ENCODE results near the gene TOMM34. TPM values are rescaled to one million over a fixed set of nuclear protein-coding genes. Genes with fewer than 3 reads are reported as not detected.
A peak's percentile ranks its signal among the peaks of the same experiment; 100 is the strongest.

The TOMM34 gene
- total RNA-seq, 2 donors from 2014 or later, result 40.1 to 44.8 TPM

- H3K4me3 Mint-ChIP-seq, result no peak overlapping the region
These were observed 4.9 kb downstream of the TOMM34 start for GRCh38 chr20:44955270-44955669.

DNA sequence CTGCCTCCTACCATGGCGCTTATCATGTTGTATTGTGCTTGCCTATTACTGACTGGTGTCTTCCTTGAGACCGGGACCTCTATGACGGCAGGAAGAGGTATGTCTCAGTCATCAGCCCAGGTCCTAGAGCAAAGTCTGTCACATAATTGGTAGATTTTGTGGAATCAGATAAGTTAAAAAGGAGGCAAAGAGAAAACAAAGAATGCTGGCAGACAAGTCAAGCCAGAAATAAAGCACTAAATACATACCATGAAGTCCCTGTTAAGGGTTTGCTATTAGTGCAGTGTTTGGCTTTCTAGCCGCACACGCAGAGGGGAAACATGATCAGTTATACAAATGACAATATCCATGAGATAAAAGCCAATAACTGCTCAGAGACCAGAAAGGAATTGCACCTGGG is 6.0 kb downstream of the TOMM34 start:
- no peaks in the 10 kb centered on the region for H3K9me3 Mint-ChIP-seq
- no peak for ATAC-seq (replicated peaks)
- H3K4me3 Mint-ChIP-seq, result no peak overlapping the region
- no peak overlapping the region for H3K27ac Mint-ChIP-seq
- H3K36me3 Mint-ChIP-seq (ENCODE audit: low read depth), result peaks cover 100% of the 10 kb centered on the region
- H3K4me1 Mint-ChIP-seq, result peaks cover 46% of the 10 kb centered on the region
- H3K27me3 Mint-ChIP-seq, result no peaks in the 10 kb centered on the region

More at GRCh38 chr20:44955270-44955669, 4.9 kb downstream of the TOMM34 start:
- no peak for ATAC-seq (replicated peaks)
- H3K27ac Mint-ChIP-seq, result no peak overlapping the region
- H3K9me3 Mint-ChIP-seq, result no peaks in the 10 kb centered on the region
- peaks cover 98% of the 10 kb centered on the region for H3K36me3 Mint-ChIP-seq (ENCODE audit: low read depth)
- peaks cover 45% of the 10 kb centered on the region for H3K4me1 Mint-ChIP-seq
- H3K27me3 Mint-ChIP-seq, result no peaks in the 10 kb centered on the region

DNA sequence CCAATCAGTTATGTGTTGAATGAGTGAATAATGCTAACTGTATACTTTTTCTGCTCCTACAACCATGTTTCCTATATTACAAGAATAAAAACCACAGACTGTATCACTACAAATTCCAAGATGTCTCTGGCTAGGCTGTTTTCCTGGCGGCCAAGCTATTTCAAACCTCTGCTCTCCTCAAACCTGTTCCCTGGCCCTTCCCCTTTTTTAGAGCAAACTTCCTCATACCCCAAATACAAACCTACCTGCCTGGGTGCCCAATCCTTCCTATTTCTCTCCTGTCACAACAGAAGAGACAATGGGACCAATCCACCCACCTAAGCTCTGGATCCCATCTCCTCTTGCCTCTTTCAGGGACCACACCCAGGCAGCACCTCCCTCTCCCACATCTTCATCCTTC is 7.5 kb downstream of the TOMM34 start:
- H3K9me3 Mint-ChIP-seq, result no peaks in the 10 kb centered on the region

DNA sequence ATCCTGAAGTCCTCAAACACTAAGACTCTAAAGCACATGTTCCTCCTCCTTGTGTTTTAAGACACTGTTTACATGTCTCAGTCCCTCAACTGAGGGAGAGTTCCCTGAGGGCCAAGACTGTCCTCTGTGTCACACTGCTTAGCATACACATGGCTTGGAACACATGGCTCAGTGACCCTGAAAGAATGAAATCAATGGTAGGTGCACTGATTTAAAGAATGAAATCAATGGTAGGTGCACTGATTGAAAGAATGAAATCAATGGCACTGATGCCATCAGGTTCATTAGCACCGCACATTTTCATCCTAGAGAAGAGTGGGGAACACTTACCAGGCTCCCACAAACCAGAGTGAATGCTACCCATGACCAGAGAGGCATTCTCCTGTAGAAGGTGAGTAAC is 9.8 kb downstream of the TOMM34 start:
- Mint-ChIP-seq H3K9me3 (no peaks in the 10 kb centered on the region), H3K36me3 (ENCODE audit: low read depth) (peaks cover 100% of the 10 kb centered on the region), H3K27ac (peak overlapping the region; percentile 16), H3K4me1 (peaks cover 30% of the 10 kb centered on the region), H3K4me3 (no peak overlapping the region), H3K27me3 (no peaks in the 10 kb centered on the region)
- no peak for ATAC-seq (replicated peaks)

More for the DNA sequence above, 7.5 kb downstream of the TOMM34 start:
- H3K4me3 Mint-ChIP-seq, result no peak overlapping the region
- H3K36me3 Mint-ChIP-seq (ENCODE audit: low read depth), result peaks cover 100% of the 10 kb centered on the region
- no peak for ATAC-seq (replicated peaks)
- H3K4me1 Mint-ChIP-seq, result peaks cover 32% of the 10 kb centered on the region
- no peaks in the 10 kb centered on the region for H3K27me3 Mint-ChIP-seq
- H3K27ac Mint-ChIP-seq, result peak overlapping the region; percentile 60

GRCh38 chr20:44948513-44948912 is 11.7 kb downstream of the TOMM34 start:
- Mint-ChIP-seq H3K4me1 (peaks cover 23% of the 10 kb centered on the region), H3K4me3 (no peak overlapping the region), H3K27me3 (no peaks in the 10 kb centered on the region), H3K36me3 (ENCODE audit: low read depth) (peaks cover 100% of the 10 kb centered on the region), H3K9me3 (no peaks in the 10 kb centered on the region), H3K27ac (no peak overlapping the region)
- no peak for ATAC-seq (replicated peaks)

DNA sequence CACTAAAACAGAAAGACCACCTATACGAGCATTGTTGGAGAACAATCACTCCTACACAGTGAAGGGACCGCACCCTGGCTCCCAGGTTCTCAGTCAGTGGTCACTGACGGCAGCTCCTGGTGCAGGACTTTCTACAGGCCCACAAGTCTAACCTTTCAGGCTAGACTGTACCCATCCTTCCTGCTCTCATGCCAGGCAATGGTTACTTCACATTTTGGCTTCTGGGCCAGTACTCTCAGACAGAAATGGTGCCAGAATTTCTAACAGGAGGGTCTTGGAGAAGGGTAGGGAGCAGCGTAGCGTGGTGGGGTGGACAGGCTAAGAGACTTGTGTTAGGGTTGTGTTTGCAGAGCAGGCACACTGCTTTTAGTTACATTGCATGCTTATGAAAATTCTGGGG is 12.1 kb downstream of the TOMM34 start:
- Mint-ChIP-seq H3K4me1 (peaks cover 19% of the 10 kb centered on the region), H3K27ac (no peak overlapping the region), H3K9me3 (no peaks in the 10 kb centered on the region), H3K36me3 (ENCODE audit: low read depth) (peaks cover 100% of the 10 kb centered on the region), H3K4me3 (no peak overlapping the region), H3K27me3 (no peaks in the 10 kb centered on the region)
- ATAC-seq (replicated peaks), result no peak

DNA sequence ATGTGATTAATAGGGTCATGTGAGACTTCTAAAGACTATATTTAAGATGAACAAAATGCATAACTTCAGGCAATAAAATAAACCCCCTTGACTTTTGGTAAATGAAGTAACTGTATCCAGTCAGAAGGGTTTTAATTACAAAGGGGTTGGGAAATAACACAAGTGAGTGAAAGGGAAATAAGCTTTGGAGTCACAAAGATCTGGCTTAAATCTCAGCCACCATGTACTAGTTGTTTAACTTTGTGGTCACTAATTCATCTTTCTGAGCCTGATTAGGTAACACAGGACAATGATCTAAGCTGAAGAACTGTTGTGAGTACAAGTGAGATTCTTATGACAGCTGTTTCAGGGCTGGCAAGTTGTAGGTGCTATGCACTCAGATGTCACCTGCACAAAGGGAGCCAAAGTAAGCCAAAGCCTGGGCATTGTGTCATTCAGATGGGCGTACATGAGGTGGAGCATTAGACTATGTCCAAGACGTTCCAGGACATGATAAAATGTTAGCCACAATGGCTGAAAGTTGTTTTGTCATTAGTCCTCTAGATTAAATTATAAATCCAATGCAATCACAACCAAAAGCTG is 13.8 kb downstream of the TOMM34 start:
- H3K27me3 Mint-ChIP-seq, result no peaks in the 10 kb centered on the region
- H3K27ac Mint-ChIP-seq, result peak overlapping the region; percentile 45
- no peak for ATAC-seq (replicated peaks)
- no peaks in the 10 kb centered on the region for H3K9me3 Mint-ChIP-seq
- H3K36me3 Mint-ChIP-seq (ENCODE audit: low read depth), result peaks cover 100% of the 10 kb centered on the region
- H3K4me1 Mint-ChIP-seq, result peaks cover 11% of the 10 kb centered on the region
- H3K4me3 Mint-ChIP-seq, result no peak overlapping the region

GRCh38 chr20:44945261-44945660 is 14.9 kb downstream of the TOMM34 start:
- Mint-ChIP-seq H3K4me3 (no peak overlapping the region), H3K27ac (no peak overlapping the region), H3K9me3 (no peaks in the 10 kb centered on the region), H3K27me3 (no peaks in the 10 kb centered on the region), H3K36me3 (ENCODE audit: low read depth) (peaks cover 100% of the 10 kb centered on the region), H3K4me1 (peaks cover 10% of the 10 kb centered on the region)
- ATAC-seq (replicated peaks), result no peak

- H3K27ac Mint-ChIP-seq, result no peak overlapping the region
- H3K4me3 Mint-ChIP-seq, result no peak overlapping the region
- peaks cover 95% of the 10 kb centered on the region for H3K36me3 Mint-ChIP-seq (ENCODE audit: low read depth)
These were observed 16.4 kb downstream of the TOMM34 start for GRCh38 chr20:44943828-44944227.

GRCh38 chr20:44942264-44942973 is 17.8 kb downstream of the TOMM34 start:
- H3K4me1 Mint-ChIP-seq, result peaks cover 4% of the 10 kb centered on the region
- no peaks in the 10 kb centered on the region for H3K27me3 Mint-ChIP-seq
- peaks cover 95% of the 10 kb centered on the region for H3K36me3 Mint-ChIP-seq (ENCODE audit: low read depth)
- no peak overlapping the region for H3K27ac Mint-ChIP-seq
- no peaks in the 10 kb centered on the region for H3K9me3 Mint-ChIP-seq
- ATAC-seq (replicated peaks), result no peak
- H3K4me3 Mint-ChIP-seq, result no peak overlapping the region

More at GRCh38 chr20:44943828-44944227, 16.4 kb downstream of the TOMM34 start:
- Mint-ChIP-seq H3K27me3 (no peaks in the 10 kb centered on the region), H3K4me1 (peaks cover 4% of the 10 kb centered on the region), H3K9me3 (no peaks in the 10 kb centered on the region)
- ATAC-seq (replicated peaks), result no peak

GRCh38 chr20:44941120-44941691 is 19.0 kb downstream of the TOMM34 start:
- Mint-ChIP-seq H3K4me3 (no peak overlapping the region), H3K4me1 (no peaks in the 10 kb centered on the region), H3K27ac (no peak overlapping the region), H3K36me3 (ENCODE audit: low read depth) (peaks cover 94% of the 10 kb centered on the region), H3K27me3 (no peaks in the 10 kb centered on the region), H3K9me3 (no peaks in the 10 kb centered on the region)
- ATAC-seq (replicated peaks), result no peak

DNA sequence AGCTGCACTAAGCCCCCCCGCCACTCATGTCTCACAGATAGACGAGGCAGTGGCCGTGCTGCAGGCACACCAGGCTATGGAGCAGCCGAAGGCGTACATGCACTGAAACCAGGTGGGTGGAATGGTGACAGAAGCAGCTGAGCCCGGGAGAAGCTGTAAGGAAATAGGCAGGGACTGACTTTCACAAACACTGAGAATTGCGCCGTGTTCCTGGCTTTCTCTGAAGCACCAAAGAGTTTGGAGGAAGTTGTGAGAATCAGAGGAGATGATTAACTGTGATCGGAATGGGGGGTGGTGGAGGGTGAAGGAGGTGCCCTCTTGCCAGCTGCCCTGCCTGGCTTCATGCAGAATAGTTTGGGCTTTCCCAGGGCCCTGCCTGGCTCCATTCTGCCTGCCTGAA is 21.6 kb downstream of the TOMM34 start:
- Mint-ChIP-seq H3K9me3 (no peaks in the 10 kb centered on the region), H3K36me3 (ENCODE audit: low read depth) (peaks cover 94% of the 10 kb centered on the region), H3K27ac (no peak overlapping the region), H3K4me1 (no peaks in the 10 kb centered on the region), H3K27me3 (no peaks in the 10 kb centered on the region), H3K4me3 (no peak overlapping the region)
- ATAC-seq (replicated peaks), result no peak

GRCh38 chr20:44936510-44936909 is 23.7 kb downstream of the TOMM34 start:
- no peaks in the 10 kb centered on the region for H3K9me3 Mint-ChIP-seq
- ATAC-seq (replicated peaks), result no peak
- no peak overlapping the region for H3K4me3 Mint-ChIP-seq
- H3K36me3 Mint-ChIP-seq (ENCODE audit: low read depth), result peaks cover 89% of the 10 kb centered on the region
- H3K4me1 Mint-ChIP-seq, result no peaks in the 10 kb centered on the region
- H3K27ac Mint-ChIP-seq, result no peak overlapping the region
- no peaks in the 10 kb centered on the region for H3K27me3 Mint-ChIP-seq

DNA sequence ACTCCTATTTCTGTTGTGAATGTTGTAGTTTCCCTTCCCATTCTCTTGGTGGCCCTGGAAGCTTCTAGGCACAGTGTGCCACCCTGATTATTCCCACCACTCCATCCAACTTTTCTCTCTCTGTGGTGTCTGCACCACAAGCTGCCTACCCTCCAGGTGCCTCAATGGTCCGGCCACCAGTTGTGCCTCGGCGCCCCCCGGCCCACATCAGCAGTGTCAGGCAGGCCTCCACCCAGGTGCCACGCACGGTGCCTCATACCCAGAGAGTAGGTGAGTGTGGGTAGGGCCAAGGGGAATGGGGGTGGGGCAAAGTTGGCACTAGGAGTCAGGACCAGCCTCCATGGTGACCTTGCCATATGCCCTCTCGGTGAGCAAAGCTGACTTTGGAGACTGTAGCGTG is 27.3 kb downstream of the TOMM34 start:
- ATAC-seq (replicated peaks), result no peak
- Mint-ChIP-seq H3K9me3 (no peaks in the 10 kb centered on the region), H3K4me3 (no peak overlapping the region), H3K4me1 (no peaks in the 10 kb centered on the region), H3K27me3 (no peaks in the 10 kb centered on the region), H3K27ac (no peak overlapping the region), H3K36me3 (ENCODE audit: low read depth) (peaks cover 75% of the 10 kb centered on the region)

DNA sequence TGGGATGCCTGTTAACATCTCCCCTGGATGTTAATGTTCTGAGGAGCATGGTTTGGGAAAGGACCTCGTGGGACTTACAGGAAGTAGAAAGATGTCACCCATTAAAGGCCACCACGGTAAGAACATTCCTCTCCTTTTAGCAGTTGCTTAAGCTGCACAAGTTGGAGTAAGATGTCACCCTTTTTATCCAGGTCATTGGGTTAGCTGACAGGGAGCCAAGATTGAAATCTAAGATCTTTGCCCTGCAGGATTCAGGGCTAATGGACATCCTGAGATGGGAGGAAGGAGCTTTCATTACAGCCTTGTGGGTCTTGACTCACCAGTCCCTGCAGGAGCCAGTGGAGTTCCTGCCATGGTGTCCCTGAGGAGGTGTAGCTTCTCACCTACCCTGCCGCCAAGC is 28.3 kb downstream of the TOMM34 start:
- H3K36me3 Mint-ChIP-seq (ENCODE audit: low read depth), result peaks cover 65% of the 10 kb centered on the region
- no peaks in the 10 kb centered on the region for H3K4me1 Mint-ChIP-seq

More for the DNA sequence above, 28.3 kb downstream of the TOMM34 start:
- Mint-ChIP-seq H3K9me3 (no peaks in the 10 kb centered on the region), H3K27ac (no peak overlapping the region), H3K4me3 (no peak overlapping the region), H3K27me3 (no peaks in the 10 kb centered on the region)
- no peak for ATAC-seq (replicated peaks)
